Body of pancreas (tissue), 4 donors: ENCODE measurements around the gene PAX8. TPM values are rescaled to one million over a fixed set of nuclear protein-coding genes. Genes with fewer than 3 reads are reported as not detected.

ENCODE experiments used
- ATAC-seq: fragments of 150-250 bp; one replicate; pipeline ENCODE4 v1.9.1; 2016
- DNase-seq, 4 donors: peaks; one replicate each; pipeline ENCODE4 v3.0.0-alpha.2; 2019
- H3K27ac ChIP-seq, 4 donors: fragments of 200-600 bp; sonication (generic); 1 replicate in 3 of 4; 2 replicates in 1 of 4; pipeline versions ENCODE4 v1.5.1 to v1.6.1; 2016 to 2019; ENCODE audit warnings: mild to moderate bottlenecking in 1 of 4, mixed read lengths in 1 of 4, moderate library complexity in 1 of 4
- H3K27me3 ChIP-seq, 2 donors: fragments of 200-600 bp; sonication (generic); one replicate each; pipeline ENCODE4 v1.6.0; 2016; ENCODE audit warnings: mild to moderate bottlenecking in 1 of 2
- H3K36me3 ChIP-seq, 2 donors: fragments of 200-600 bp; sonication (generic); replicated peaks in 1 of 2; 2 replicates each; pipeline ENCODE4 v1.5.1; 2016; ENCODE audit warnings: low read depth in 2 of 2; ENCODE audit not compliant: insufficient read depth in 1 of 2
- H3K4me1 ChIP-seq: fragments of 200-600 bp; sonication (generic); one replicate; pipeline ENCODE4 v1.6.0; 2016
- H3K4me3 ChIP-seq, 2 donors: fragments of 200-600 bp; sonication (generic); 1 replicate in 1 of 2; 2 replicates in 1 of 2; pipeline ENCODE4 v1.5.1; 2016 to 2019
- H3K9me3 ChIP-seq, 3 donors: fragments of 200-600 bp; sonication (generic); 1 replicate in 2 of 3; 2 replicates in 1 of 3; pipeline ENCODE4 v1.5.1; 2016
- POLR2A ChIP-seq, 3 donors: fragments of 450-650 bp; IDR thresholded peaks; one replicate each; pipeline ENCODE4 v1.6.1; 2016; ENCODE audit warnings: antibody characterized with exemption in 3 of 3, mild to moderate bottlenecking in 2 of 3
- WGBS, 2 donors: methylation state at CpG; one replicate each; pipeline ENCODE4 v1.1.5; 2017; 5-methylcytosine and 5-hydroxymethylcytosine counted together
- intact Hi-C: fragments of 100-400 bp; cut with DNase I; formaldehyde crosslinking; loops from one replicate; pipeline ENCODE4 v1.15.1; 2023
- total RNA-seq, 2 donors: library from RNA; depleted of rRNA; stranded (reverse); fragments of >200 nt; gene quantifications; one replicate each; pipeline ENCODE4 v1.1.0, GENCODE V29; 2016
- TF ChIP-seq, protein P1 (sequence below), 7 experiments: fragments of 450-650 bp in 4 of 7; fragments of 200-600 bp in 3 of 7; sonication (generic) in 3 of 7; IDR thresholded peaks; one replicate each; pipeline ENCODE4 v1.5.1; 2016 to 2019; ENCODE audit warnings: antibody characterized with exemption in 7 of 7

Gene PAX8
- total RNA-seq, 2 donors from 2014 or later: 0.52 to 2.3 TPM

DNA sequence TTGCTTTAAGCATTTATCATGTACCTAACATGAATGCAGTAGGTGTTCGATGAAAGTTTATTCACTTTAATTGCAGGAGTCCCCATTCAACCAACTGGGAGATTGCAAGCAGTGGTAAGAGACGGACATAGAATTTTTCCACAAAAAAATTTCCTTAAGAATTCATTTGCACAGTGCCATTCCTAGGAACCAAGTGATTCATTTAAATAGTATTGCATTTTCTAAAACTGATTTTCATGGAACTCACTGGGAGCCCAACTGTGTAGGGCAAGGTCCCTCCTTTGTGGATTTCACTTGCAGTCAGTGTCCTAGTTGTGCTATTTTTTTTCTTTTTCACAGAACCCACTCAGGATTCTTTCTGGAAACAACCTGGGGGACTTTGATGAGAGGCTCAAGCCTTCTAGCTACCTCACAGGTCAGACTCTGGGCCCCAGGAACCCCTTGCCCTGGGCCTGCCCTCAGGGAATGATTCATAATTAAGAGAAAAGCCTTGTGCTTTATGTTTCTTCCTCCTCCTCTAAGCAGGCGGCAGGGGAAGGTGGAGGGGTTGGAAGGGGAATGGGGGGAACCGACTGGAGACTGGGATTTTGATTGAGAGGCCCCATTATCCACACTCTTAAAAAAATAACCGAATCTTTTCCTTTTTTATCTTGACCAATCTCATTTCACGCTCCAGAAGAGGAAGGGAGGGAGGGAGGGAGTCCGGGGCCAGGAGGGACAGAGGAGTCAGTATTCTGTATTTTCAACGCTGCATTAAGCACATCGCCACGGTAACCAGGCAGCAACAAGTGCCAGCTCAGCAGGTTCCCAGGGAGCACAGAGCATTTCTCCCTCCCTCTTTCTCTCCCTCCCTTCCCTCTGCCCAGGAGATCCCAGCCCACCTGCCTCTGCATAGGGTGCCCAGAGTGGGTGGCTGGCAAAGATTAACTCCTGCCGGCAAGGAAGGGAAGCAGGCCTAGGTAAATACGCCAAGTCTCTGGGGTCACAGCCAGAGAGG is 53.2 kb downstream of the PAX8 start:
- peak overlapping the region in 3 of 4 donors; percentile 29 to 50 (median 45) for H3K27ac ChIP-seq
- ATAC-seq: peak; percentile 86
- no peaks in the 10 kb centered on the region for H3K36me3 ChIP-seq
- WGBS, 2 donors: 45 to 53% methylated on average over 12 of the region's 12 CpGs
- peak in 3 of 4 donors; percentile 56 to 78 (median 72) for DNase-seq
- H3K27me3 ChIP-seq: no peaks in the 10 kb centered on the region
- intact Hi-C loops: no loop called here
- TF ChIP-seq, protein P1, sequence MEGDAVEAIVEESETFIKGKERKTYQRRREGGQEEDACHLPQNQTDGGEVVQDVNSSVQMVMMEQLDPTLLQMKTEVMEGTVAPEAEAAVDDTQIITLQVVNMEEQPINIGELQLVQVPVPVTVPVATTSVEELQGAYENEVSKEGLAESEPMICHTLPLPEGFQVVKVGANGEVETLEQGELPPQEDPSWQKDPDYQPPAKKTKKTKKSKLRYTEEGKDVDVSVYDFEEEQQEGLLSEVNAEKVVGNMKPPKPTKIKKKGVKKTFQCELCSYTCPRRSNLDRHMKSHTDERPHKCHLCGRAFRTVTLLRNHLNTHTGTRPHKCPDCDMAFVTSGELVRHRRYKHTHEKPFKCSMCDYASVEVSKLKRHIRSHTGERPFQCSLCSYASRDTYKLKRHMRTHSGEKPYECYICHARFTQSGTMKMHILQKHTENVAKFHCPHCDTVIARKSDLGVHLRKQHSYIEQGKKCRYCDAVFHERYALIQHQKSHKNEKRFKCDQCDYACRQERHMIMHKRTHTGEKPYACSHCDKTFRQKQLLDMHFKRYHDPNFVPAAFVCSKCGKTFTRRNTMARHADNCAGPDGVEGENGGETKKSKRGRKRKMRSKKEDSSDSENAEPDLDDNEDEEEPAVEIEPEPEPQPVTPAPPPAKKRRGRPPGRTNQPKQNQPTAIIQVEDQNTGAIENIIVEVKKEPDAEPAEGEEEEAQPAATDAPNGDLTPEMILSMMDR (IDR thresholded peaks at IDR 0.05): no peak
- no peak for TF ChIP-seq POLR2A (IDR thresholded peaks at IDR 0.05)
- no peak overlapping the region for H3K4me3 ChIP-seq
- H3K9me3 ChIP-seq: no peaks in the 10 kb centered on the region
- H3K4me1 ChIP-seq: peaks cover 13% of the 10 kb centered on the region

DNA sequence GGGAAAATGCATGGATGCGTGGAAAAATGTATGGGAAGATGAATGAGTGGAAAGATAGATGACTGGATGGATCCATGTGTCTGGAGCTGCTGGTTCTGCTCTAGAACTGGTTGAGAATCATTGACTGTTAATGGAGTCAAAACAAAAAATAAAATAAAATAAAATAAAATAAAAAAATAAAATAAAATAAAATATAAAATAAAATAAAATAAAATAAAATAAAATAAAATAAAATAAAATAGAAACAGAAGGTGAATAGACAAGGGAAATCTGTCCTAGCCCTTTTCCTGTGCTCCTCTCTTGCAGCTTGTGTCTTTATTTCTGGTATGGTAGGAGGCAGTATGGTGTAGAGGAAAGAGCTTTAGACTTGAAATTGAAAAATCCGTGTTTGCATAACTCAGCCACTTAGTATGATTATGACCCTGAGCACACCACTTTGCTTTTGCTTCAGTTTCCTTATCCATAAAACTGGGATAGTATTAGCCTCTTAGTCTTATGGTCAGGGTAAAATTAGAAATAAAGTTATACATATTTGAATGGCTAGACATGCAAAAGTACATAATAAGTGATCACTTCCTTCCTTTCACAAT is 54.0 kb downstream of the PAX8 start:
- no peaks in the 10 kb centered on the region for H3K36me3 ChIP-seq
- intact Hi-C loops: no loop called here
- H3K27me3 ChIP-seq: no peaks in the 10 kb centered on the region
- H3K9me3 ChIP-seq: no peaks in the 10 kb centered on the region
- DNase-seq (no peak), ATAC-seq (no peak)
- WGBS, 2 donors: 54 to 63% methylated on average over 2 of the region's 2 CpGs
- peaks cover 17% of the 10 kb centered on the region for H3K4me1 ChIP-seq
- H3K4me3 ChIP-seq: no peak overlapping the region
- TF ChIP-seq POLR2A (IDR thresholded peaks at IDR 0.05): no peak
- TF ChIP-seq, protein P1 (IDR thresholded peaks at IDR 0.05): no peak
- H3K27ac ChIP-seq: peak overlapping the region in 1 of 4 donors; percentile 45

DNA sequence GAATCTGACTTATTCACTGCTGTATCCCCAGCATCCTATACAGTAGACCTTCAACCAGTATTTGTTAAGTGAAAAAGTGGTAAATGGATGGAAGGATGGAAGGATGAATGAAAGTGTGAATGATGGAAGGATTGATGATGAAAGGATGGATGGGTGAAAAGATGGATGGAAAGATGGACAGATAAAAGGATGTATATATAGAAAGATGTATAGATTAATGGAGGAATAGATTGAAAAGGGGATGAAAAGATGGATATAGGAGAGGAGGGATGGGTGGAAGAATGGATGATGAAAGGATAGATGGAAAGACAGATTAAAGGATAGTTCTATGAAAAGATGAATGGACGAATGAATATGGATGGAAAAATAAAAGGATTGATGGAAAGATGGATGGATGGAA is 54.9 kb downstream of the PAX8 start:
- 76 to 83% methylated on average over 1 of the region's 1 CpG for WGBS, 2 donors
- no peak for DNase-seq
- Histone ChIP-seq H3K36me3 (no peaks in the 10 kb centered on the region), H3K4me3 (no peak overlapping the region), H3K4me1 (peaks cover 22% of the 10 kb centered on the region), H3K9me3 (no peaks in the 10 kb centered on the region), H3K27ac (no peak overlapping the region), H3K27me3 (no peaks in the 10 kb centered on the region)
- TF ChIP-seq, protein P1 (IDR thresholded peaks at IDR 0.05): no peak
- TF ChIP-seq POLR2A (IDR thresholded peaks at IDR 0.05): no peak
- no peak for ATAC-seq
- intact Hi-C loops: no loop called here

DNA sequence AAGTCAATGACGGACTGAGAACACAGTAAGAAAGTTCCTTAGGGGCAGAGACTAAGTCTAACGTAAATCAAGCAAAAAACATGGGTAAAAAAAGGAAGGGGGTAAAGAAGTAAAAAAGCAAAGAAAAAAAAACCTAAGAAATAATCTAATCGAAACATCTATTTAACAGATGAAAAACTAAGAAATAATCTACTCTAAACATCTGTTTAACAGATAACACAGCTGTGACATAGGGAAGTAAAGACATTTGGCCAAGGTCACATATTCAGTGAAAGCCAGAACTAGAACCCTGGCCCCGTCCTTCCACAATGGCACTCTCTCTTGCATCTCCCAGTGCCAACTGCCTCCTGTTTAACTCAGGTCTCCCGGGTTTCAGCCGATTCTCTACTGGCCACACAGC is 56.9 kb downstream of the PAX8 start:
- H3K9me3 ChIP-seq: no peaks in the 10 kb centered on the region
- H3K27me3 ChIP-seq: no peaks in the 10 kb centered on the region
- H3K27ac ChIP-seq: no peak overlapping the region
- no peaks in the 10 kb centered on the region for H3K36me3 ChIP-seq
- H3K4me1 ChIP-seq: peaks cover 39% of the 10 kb centered on the region
- no peak overlapping the region for H3K4me3 ChIP-seq
- WGBS, 2 donors: 75 to 82% methylated on average over 6 of the region's 6 CpGs
- intact Hi-C loops: no loop called here
- ATAC-seq (no peak), DNase-seq (no peak)
- no peak for TF ChIP-seq POLR2A (IDR thresholded peaks at IDR 0.05)
- TF ChIP-seq, protein P1 (IDR thresholded peaks at IDR 0.05): no peak
